Activated CD8-positive, alpha-beta T cell treated with anti-CD3 and anti-CD28 coated beads for 36 hours (primary cell): ENCODE results near the gene SPESP1. TPM values are rescaled to one million over a fixed set of nuclear protein-coding genes. Genes with fewer than 3 reads are reported as not detected.

Experiments
- ATAC-seq: fragments of 200-7000 bp; cut with Tn5 transposase; one replicate; pipeline ENCODE4 v1.10.0; 2021; ENCODE audit warnings: mild to moderate bottlenecking, moderate library complexity
- CTCF ChIA-PET: fragments of 350-600 bp; sonication (Branson Sonifier 250); formaldehyde crosslinking; loops from one replicate; lab custom pipeline; 2021; ENCODE audit warnings: antibody characterized with exemption; lab: Charles Lee
- POLR2A ChIA-PET: fragments of 350-600 bp; sonication (Branson Sonifier 250); formaldehyde crosslinking; loops from one replicate; lab custom pipeline; 2021; ENCODE audit warnings: antibody characterized with exemption; lab: Charles Lee
- DNase-seq: peaks from one replicate; pipeline ENCODE4 v3.0.0-alpha.2; 2020
- H3K27ac Mint-ChIP-seq: one replicate; pipeline ENCODE4 v1.8.0; 2021; ENCODE audit warnings: mild to moderate bottlenecking, mixed read lengths
- H3K27me3 Mint-ChIP-seq: one replicate; pipeline ENCODE4 v1.8.0; 2021; ENCODE audit warnings: mixed read lengths
- H3K36me3 Mint-ChIP-seq: one replicate; pipeline ENCODE4 v1.8.0; 2021; ENCODE audit warnings: low read depth, mixed read lengths
- H3K4me1 Mint-ChIP-seq: one replicate; pipeline ENCODE4 v1.8.0; 2021; ENCODE audit warnings: low read depth, mixed read lengths
- H3K4me3 Mint-ChIP-seq: one replicate; pipeline ENCODE4 v1.8.0; 2021; ENCODE audit warnings: mild to moderate bottlenecking, moderate library complexity, mixed read lengths
- H3K9me3 Mint-ChIP-seq: one replicate; pipeline ENCODE4 v1.8.0; 2021; ENCODE audit warnings: mixed read lengths
- intact Hi-C: fragments of 100-400 bp; cut with micrococcal nuclease; formaldehyde crosslinking; loops from one replicate; pipeline ENCODE4 v1.10.0; 2022
- total RNA-seq, 2 experiments: library from RNA; stranded (reverse); gene quantifications; one replicate each; pipeline ENCODE4 v1.2.3, GENCODE V29; 2021
- TF ChIP-seq, protein P1 (sequence below): fragments of 200-600 bp; IDR thresholded peaks from one replicate; pipeline ENCODE4 v1.8.0; 2022; ENCODE audit warnings: antibody characterized with exemption, mild to moderate bottlenecking

The SPESP1 gene
- total RNA-seq, 2 experiments from 2014 or later, result 0.18 to 0.36 TPM

GRCh38 chr15:68984586-68984985, 54.3 kb downstream of the SPESP1 start:
- DNase-seq, result no peak
- no peak for ATAC-seq
- H3K27me3 Mint-ChIP-seq, result peaks cover 3% of the 10 kb centered on the region
- no peaks in the 10 kb centered on the region for H3K9me3 Mint-ChIP-seq
- H3K4me1 Mint-ChIP-seq, result no peaks in the 10 kb centered on the region
- no peak overlapping the region for H3K4me3 Mint-ChIP-seq
- TF ChIP-seq, protein P1, sequence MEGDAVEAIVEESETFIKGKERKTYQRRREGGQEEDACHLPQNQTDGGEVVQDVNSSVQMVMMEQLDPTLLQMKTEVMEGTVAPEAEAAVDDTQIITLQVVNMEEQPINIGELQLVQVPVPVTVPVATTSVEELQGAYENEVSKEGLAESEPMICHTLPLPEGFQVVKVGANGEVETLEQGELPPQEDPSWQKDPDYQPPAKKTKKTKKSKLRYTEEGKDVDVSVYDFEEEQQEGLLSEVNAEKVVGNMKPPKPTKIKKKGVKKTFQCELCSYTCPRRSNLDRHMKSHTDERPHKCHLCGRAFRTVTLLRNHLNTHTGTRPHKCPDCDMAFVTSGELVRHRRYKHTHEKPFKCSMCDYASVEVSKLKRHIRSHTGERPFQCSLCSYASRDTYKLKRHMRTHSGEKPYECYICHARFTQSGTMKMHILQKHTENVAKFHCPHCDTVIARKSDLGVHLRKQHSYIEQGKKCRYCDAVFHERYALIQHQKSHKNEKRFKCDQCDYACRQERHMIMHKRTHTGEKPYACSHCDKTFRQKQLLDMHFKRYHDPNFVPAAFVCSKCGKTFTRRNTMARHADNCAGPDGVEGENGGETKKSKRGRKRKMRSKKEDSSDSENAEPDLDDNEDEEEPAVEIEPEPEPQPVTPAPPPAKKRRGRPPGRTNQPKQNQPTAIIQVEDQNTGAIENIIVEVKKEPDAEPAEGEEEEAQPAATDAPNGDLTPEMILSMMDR, result no peak
- intact Hi-C loops, result no loop called here
- POLR2A ChIA-PET, result no interaction called here
- no peaks in the 10 kb centered on the region for H3K36me3 Mint-ChIP-seq
- no peak overlapping the region for H3K27ac Mint-ChIP-seq
- CTCF ChIA-PET, result no interaction called here

- intact Hi-C loops, result no loop called here
- H3K27ac Mint-ChIP-seq, result no peak overlapping the region
- no peak for DNase-seq
- CTCF ChIA-PET, result no interaction called here
- H3K9me3 Mint-ChIP-seq, result no peaks in the 10 kb centered on the region
- TF ChIP-seq, protein P1, result no peak
- no peaks in the 10 kb centered on the region for H3K36me3 Mint-ChIP-seq
- POLR2A ChIA-PET, result no interaction called here
- no peak for ATAC-seq
- no peak overlapping the region for H3K4me3 Mint-ChIP-seq
- peaks cover 3% of the 10 kb centered on the region for H3K27me3 Mint-ChIP-seq
- no peaks in the 10 kb centered on the region for H3K4me1 Mint-ChIP-seq
Observed at GRCh38 chr15:68985361-68985891, 55.1 kb downstream of the SPESP1 start.

GRCh38 chr15:68986322-68986721, 56.0 kb downstream of the SPESP1 start:
- Mint-ChIP-seq H3K27me3 (peaks cover 3% of the 10 kb centered on the region), H3K4me3 (no peak overlapping the region), H3K36me3 (no peaks in the 10 kb centered on the region), H3K27ac (no peak overlapping the region), H3K9me3 (no peaks in the 10 kb centered on the region), H3K4me1 (no peaks in the 10 kb centered on the region)
- ATAC-seq (no peak), DNase-seq (no peak)
- TF ChIP-seq, protein P1, result no peak
- intact Hi-C loops, result no loop called here
- CTCF ChIA-PET, result no interaction called here
- POLR2A ChIA-PET, result no interaction called here

DNA sequence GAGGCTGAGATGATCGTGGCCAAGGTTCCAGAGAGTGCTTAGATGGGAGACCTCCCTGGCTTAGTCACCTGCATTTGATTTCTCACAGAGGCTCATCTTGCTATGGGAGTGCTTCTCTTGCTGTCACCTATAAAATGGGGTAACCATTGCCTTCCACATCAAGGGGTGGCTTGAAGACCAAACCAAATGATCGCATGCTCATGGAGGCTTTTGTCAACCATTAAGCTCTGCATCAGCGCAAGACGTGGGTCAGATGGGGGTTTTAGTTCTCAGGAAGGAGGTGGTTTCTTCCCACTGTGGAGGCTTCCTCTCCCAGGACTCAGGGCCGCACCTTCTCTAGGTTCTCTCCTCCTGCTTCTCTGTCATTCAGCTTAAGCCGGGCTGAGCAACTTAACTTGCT, 56.8 kb downstream of the SPESP1 start:
- ATAC-seq (no peak), DNase-seq (no peak)
- Mint-ChIP-seq H3K9me3 (no peaks in the 10 kb centered on the region), H3K4me1 (no peaks in the 10 kb centered on the region), H3K27me3 (peaks cover 2% of the 10 kb centered on the region), H3K36me3 (no peaks in the 10 kb centered on the region), H3K4me3 (no peak overlapping the region), H3K27ac (no peak overlapping the region)
- intact Hi-C loops, result no loop called here
- CTCF ChIA-PET, result no interaction called here
- POLR2A ChIA-PET, result no interaction called here
- TF ChIP-seq, protein P1, result no peak

- H3K9me3 Mint-ChIP-seq, result no peaks in the 10 kb centered on the region
- no peaks in the 10 kb centered on the region for H3K4me1 Mint-ChIP-seq
- ChIA-PET CTCF (no interaction called here), POLR2A (no interaction called here)
- H3K27me3 Mint-ChIP-seq, result peaks cover 2% of the 10 kb centered on the region
- ATAC-seq (no peak), DNase-seq (no peak)
- TF ChIP-seq, protein P1, result no peak
- intact Hi-C loops, result no loop called here
- no peak overlapping the region for H3K4me3 Mint-ChIP-seq
- H3K27ac Mint-ChIP-seq, result no peak overlapping the region
- H3K36me3 Mint-ChIP-seq, result no peaks in the 10 kb centered on the region
Observed at GRCh38 chr15:68987676-68988075, 57.4 kb downstream of the SPESP1 start.
